Measurements from ENCODE around the gene SOWAHB.

- no peak for TF ChIP-seq POLR2A (IDR thresholded peaks at IDR 0.05)
- TF ChIP-seq CTCF (IDR thresholded peaks at IDR 0.05) = no peak
These were observed 6.8 kb upstream of the SOWAHB start for GRCh38 chr4:76904646-76905190.

Measured in uterus (tissue), 2 donors.